Omental fat pad (tissue), 4 donors: ENCODE measurements around the gene AWAT2. TPM values are rescaled to one million over a fixed set of nuclear protein-coding genes. Genes with fewer than 3 reads are reported as not detected.
A peak's percentile ranks its signal among the peaks of the same experiment; 100 is the strongest.

Source experiments
- ATAC-seq: fragments of 150-250 bp; one replicate; pipeline ENCODE4 v1.9.1; 2016; ENCODE audit warnings: mild to moderate bottlenecking, moderate library complexity; ENCODE audit not compliant: low FRiP score
- DNase-seq: peaks from one replicate; pipeline ENCODE4 v3.0.0-alpha.2; 2019; ENCODE audit warnings: low spot score
- CTCF ChIP-seq, 3 donors: fragments of 450-650 bp; IDR thresholded peaks; one replicate each; pipeline ENCODE4 v1.5.1; 2016 to 2017; ENCODE audit warnings: antibody characterized with exemption in 3 of 3, mild to moderate bottlenecking in 3 of 3, moderate library complexity in 2 of 3
- total RNA-seq, 4 donors: library from RNA; depleted of rRNA; stranded (reverse); fragments of >200 nt; gene quantifications; one replicate each; pipeline ENCODE4 v1.1.0, GENCODE V29; 2016

AWAT2 gene
- total RNA-seq, 4 donors from 2014 or later: not detected

DNA sequence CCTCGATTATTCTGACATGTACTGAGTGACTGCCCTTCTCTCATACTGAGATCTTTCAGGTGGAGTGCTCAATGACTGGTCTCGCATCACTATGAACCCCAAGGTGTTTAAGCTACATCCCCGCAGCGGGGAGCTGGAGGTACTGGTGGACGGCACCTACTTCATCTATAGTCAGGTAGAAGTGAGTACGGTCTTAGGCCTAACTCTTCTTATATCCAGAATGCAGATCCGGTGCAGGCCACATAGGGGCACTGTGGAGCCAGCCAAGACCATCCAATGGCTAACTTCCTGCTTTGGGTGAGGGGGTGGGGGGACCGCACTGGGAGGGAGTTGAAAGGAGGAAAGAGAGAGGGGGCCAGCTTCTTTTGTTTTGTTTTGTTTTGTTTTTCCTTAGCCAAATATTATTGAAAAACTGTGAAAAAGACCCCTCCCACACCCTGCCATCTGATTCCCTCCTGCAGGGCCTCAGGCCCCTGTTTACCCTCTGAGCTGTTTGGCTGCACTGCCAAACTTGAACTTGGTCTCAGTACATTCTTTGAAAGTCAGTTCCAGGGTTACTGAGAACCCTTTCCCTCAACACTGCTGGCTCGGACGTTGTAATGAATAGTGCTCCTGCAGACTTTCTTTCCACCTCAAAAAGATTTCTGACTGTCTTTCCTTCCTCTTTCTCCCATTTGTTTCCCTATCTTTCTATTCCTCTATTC is 16.2 kb downstream of the AWAT2 start:
- TF ChIP-seq CTCF (IDR thresholded peaks at IDR 0.05): no peak
- DNase-seq: no peak
- ATAC-seq: no peak

GRCh38 chrX:70032792-70033191 is 16.9 kb downstream of the AWAT2 start:
- ATAC-seq: no peak
- no peak for DNase-seq
- no peak for TF ChIP-seq CTCF (IDR thresholded peaks at IDR 0.05)

- TF ChIP-seq CTCF (IDR thresholded peaks at IDR 0.05): peak in 1 of 3 donors; percentile 13
- ATAC-seq (no peak), DNase-seq (no peak)
Observed at GRCh38 chrX:70030301-70030767, 19.4 kb downstream of the AWAT2 start.

DNA sequence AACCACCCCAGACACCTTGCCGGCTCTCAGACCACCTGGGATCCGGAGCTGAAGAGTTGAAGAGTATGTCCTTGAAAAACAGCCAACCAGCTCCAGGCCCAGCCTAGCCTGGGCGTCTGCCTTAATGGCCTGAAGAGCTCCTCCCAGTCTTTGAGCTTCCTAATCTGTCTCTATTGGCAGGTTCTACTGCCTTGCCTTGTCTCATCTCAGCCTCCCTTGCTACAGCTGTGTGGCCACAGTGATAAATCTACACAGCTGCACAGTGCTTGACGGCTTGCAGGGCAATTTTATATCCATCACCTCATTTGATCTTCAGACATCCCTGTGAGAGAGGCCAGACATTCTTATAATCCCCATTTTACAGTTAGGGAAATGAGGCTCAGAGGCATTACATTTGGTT is 19.9 kb downstream of the AWAT2 start:
- DNase-seq (no peak), ATAC-seq (no peak)
- TF ChIP-seq CTCF (IDR thresholded peaks at IDR 0.05): no peak

- DNase-seq: no peak
- ATAC-seq: no peak
- no peak for TF ChIP-seq CTCF (IDR thresholded peaks at IDR 0.05)
Observed at GRCh38 chrX:70026851-70027200, 22.9 kb downstream of the AWAT2 start.

GRCh38 chrX:70026112-70026850 is 23.5 kb downstream of the AWAT2 start:
- DNase-seq: no peak
- ATAC-seq: no peak
- no peak for TF ChIP-seq CTCF (IDR thresholded peaks at IDR 0.05)

DNA sequence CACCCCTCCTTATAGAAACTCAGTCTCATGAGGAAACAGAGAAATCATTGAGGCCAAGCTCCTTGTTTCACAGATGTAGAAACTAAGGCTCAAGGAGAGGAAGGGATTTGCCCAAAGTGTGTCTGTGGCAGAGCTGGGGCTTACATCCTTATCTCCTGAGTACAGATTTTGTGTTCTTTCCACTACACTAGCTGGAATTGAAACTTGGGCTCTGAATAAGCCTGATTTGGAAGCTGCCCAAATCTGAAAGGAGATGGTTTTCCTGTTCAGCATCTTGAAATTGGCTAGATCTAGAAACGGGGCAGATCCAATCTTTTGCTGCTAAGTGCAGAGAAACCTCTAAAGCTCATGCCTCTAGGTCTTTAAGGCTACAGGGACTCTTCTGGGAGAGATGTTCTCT is 24.3 kb downstream of the AWAT2 start:
- TF ChIP-seq CTCF (IDR thresholded peaks at IDR 0.05): no peak
- ATAC-seq (no peak), DNase-seq (no peak)
